Measurements from ENCODE around the gene ZNF396.

ZNF396 gene

GRCh38 chr18:35376742-35377695 is at the start of gene ZNF396:
Gene ZNF396 (minus strand): TSS chr18:35377337. CDS start chr18:35374292, 3,045 bp downstream.
- no peak for DNase-seq (ENCODE audit: low spot score)

GRCh38 chr18:35426786-35427185 is 49.6 kb upstream of the ZNF396 start:
- DNase-seq (ENCODE audit: low spot score): no peak

- DNase-seq (ENCODE audit: low spot score): no peak
Observed at GRCh38 chr18:35424356-35424755, 47.2 kb upstream of the ZNF396 start.

GRCh38 chr18:35422237-35422636 is 45.1 kb upstream of the ZNF396 start:
- DNase-seq (ENCODE audit: low spot score): no peak

- DNase-seq (ENCODE audit: low spot score): no peak
Observed at GRCh38 chr18:35418610-35419009, 41.5 kb upstream of the ZNF396 start.

GRCh38 chr18:35417223-35417622 is 40.1 kb upstream of the ZNF396 start:
- no peak for DNase-seq (ENCODE audit: low spot score)

GRCh38 chr18:35415511-35416073 is 38.5 kb upstream of the ZNF396 start:
- DNase-seq (ENCODE audit: low spot score): no peak

GRCh38 chr18:35413163-35413511 is 36.0 kb upstream of the ZNF396 start:
- no peak for DNase-seq (ENCODE audit: low spot score)

GRCh38 chr18:35411625-35412351 is 34.7 kb upstream of the ZNF396 start:
- no peak for DNase-seq (ENCODE audit: low spot score)

- no peak for DNase-seq (ENCODE audit: low spot score)
Observed at GRCh38 chr18:35410561-35410960, 33.4 kb upstream of the ZNF396 start.

- DNase-seq (ENCODE audit: low spot score): no peak
Observed at GRCh38 chr18:35409911-35410310, 32.8 kb upstream of the ZNF396 start.

GRCh38 chr18:35408843-35409261 is 31.7 kb upstream of the ZNF396 start:
- no peak for DNase-seq (ENCODE audit: low spot score)

- peak; percentile 84 for DNase-seq (ENCODE audit: low spot score)
Observed at GRCh38 chr18:35407871-35408481, 30.8 kb upstream of the ZNF396 start.

- no peak for DNase-seq (ENCODE audit: low spot score)
Observed at GRCh38 chr18:35406666-35407065, 29.5 kb upstream of the ZNF396 start.

- DNase-seq (ENCODE audit: low spot score): no peak
Observed at GRCh38 chr18:35397976-35398375, 20.8 kb upstream of the ZNF396 start.

GRCh38 chr18:35393716-35394115 is 16.6 kb upstream of the ZNF396 start:
- no peak for DNase-seq (ENCODE audit: low spot score)

GRCh38 chr18:35392375-35392774 is 15.2 kb upstream of the ZNF396 start:
- DNase-seq (ENCODE audit: low spot score): no peak

GRCh38 chr18:35390951-35391700 is 14.0 kb upstream of the ZNF396 start:
- DNase-seq (ENCODE audit: low spot score): no peak

- no peak for DNase-seq (ENCODE audit: low spot score)
Observed at GRCh38 chr18:35389095-35389618, 12.0 kb upstream of the ZNF396 start.

GRCh38 chr18:35387152-35387571 is 10.0 kb upstream of the ZNF396 start:
- DNase-seq (ENCODE audit: low spot score): peak; percentile 18

GRCh38 chr18:35386600-35387100 is 9.5 kb upstream of the ZNF396 start:
- DNase-seq (ENCODE audit: low spot score): peak; percentile 75

Measured in cerebellar cortex (tissue), 1 donor.